GM23338 (cell line): Measurements from ENCODE around the gene DHRS7B. TPM values are rescaled to one million over a fixed set of nuclear protein-coding genes. Genes with fewer than 3 reads are reported as not detected.

ENCODE experiments used
- ATAC-seq: fragments of 200-7000 bp; cut with Tn5 transposase; 3 replicates; pipeline ENCODE4 v1.9.1; 2020
- DNase-seq: peaks from one replicate; pipeline ENCODE4 v3.0.0-alpha.2; 2015; ENCODE audit warnings: low spot score
- H2AFZ ChIP-seq: fragments of 200-600 bp; sonication (generic); 2 replicates; pipeline ENCODE4 v1.8.0; 2016; ENCODE audit warnings: antibody characterized with exemption, mild to moderate bottlenecking, moderate library complexity
- H3F3A ChIP-seq: fragments of 200-600 bp; sonication (generic); replicated peaks from 2 replicates; pipeline ENCODE4 v1.8.0; 2017; ENCODE audit warnings: antibody characterized with exemption, mixed run types, low read depth
- H3K27ac ChIP-seq: fragments of 200-600 bp; sonication (generic); 2 replicates; pipeline ENCODE4 v1.6.1; 2016; ENCODE audit warnings: low read depth
- H3K27me3 ChIP-seq: fragments of 200-600 bp; sonication (generic); 2 replicates; pipeline ENCODE4 v1.8.0; 2016; ENCODE audit warnings: mild to moderate bottlenecking, mixed run types, moderate library complexity; ENCODE audit not compliant: insufficient read depth
- H3K36me3 ChIP-seq: fragments of 200-600 bp; sonication (generic); 2 replicates; pipeline ENCODE4 v1.8.0; 2016; ENCODE audit warnings: mild to moderate bottlenecking; ENCODE audit not compliant: insufficient read depth
- H3K4me1 ChIP-seq: fragments of 200-600 bp; sonication (generic); 2 replicates; pipeline ENCODE4 v1.8.0; 2016; ENCODE audit warnings: mild to moderate bottlenecking, moderate library complexity; ENCODE audit not compliant: insufficient read depth
- H3K4me2 ChIP-seq: fragments of 200-600 bp; sonication (generic); 2 replicates; pipeline ENCODE4 v1.7.1; 2017; ENCODE audit warnings: mixed run types
- H3K4me3 ChIP-seq: fragments of 200-600 bp; sonication (generic); 2 replicates; pipeline ENCODE4 v1.6.1; 2016; ENCODE audit warnings: mixed run types
- H3K79me2 ChIP-seq: fragments of 200-600 bp; sonication (generic); replicated peaks from 2 replicates; pipeline ENCODE4 v1.8.0; 2017; ENCODE audit warnings: mild to moderate bottlenecking; ENCODE audit not compliant: insufficient read depth
- H3K9me2 ChIP-seq: fragments of 200-600 bp; sonication (generic); 2 replicates; pipeline ENCODE4 v1.8.0; 2017; ENCODE audit not compliant: insufficient read depth
- H4K20me1 ChIP-seq: fragments of 200-600 bp; sonication (generic); replicated peaks from 2 replicates; pipeline ENCODE4 v1.8.0; 2017; ENCODE audit warnings: mild to moderate bottlenecking; ENCODE audit not compliant: insufficient read depth
- H3K27ac Mint-ChIP-seq: 2 replicates; pipeline ENCODE4 v1.8.0; 2020; ENCODE audit warnings: inconsistent platforms, mild to moderate bottlenecking, moderate library complexity, mixed read lengths
- H3K27me3 Mint-ChIP-seq: 3 replicates; pipeline ENCODE4 v1.8.0; 2022; ENCODE audit warnings: low read depth, mild to moderate bottlenecking, moderate library complexity, mixed read lengths, inconsistent platforms; ENCODE audit not compliant: insufficient read depth, poor library complexity
- H3K36me3 Mint-ChIP-seq: 3 replicates; pipeline ENCODE4 v1.8.0; 2021; ENCODE audit warnings: low read depth, mild to moderate bottlenecking, inconsistent platforms, moderate library complexity, mixed read lengths
- H3K4me1 Mint-ChIP-seq: 3 replicates; pipeline ENCODE4 v1.8.0; 2020; ENCODE audit warnings: mild to moderate bottlenecking, inconsistent platforms, mixed read lengths
- H3K4me3 Mint-ChIP-seq: 3 replicates; pipeline ENCODE4 v1.8.0; 2021; ENCODE audit warnings: moderate library complexity, mild to moderate bottlenecking, inconsistent platforms, mixed read lengths
- H3K9me3 Mint-ChIP-seq: 3 replicates; pipeline ENCODE4 v1.8.0; 2020; ENCODE audit warnings: moderate library complexity, mild to moderate bottlenecking, inconsistent platforms, mixed read lengths
- CREB1 ChIP-seq: fragments of 250-450 bp; sonication (Bioruptor Pico); IDR thresholded peaks from 2 replicates; pipeline ENCODE4 v1.5.0; 2020; ENCODE audit warnings: low read depth, mild to moderate bottlenecking, moderate library complexity
- NANOG ChIP-seq: IDR thresholded peaks from 2 replicates; pipeline ENCODE4 v1.6.1; 2016; ENCODE audit warnings: antibody characterized with exemption, borderline replicate concordance
- POLR2AphosphoS5 ChIP-seq: IDR thresholded peaks from 2 replicates; pipeline ENCODE4 v1.6.1; 2016; ENCODE audit warnings: antibody characterized with exemption, low read depth
- STAT1 ChIP-seq: IDR thresholded peaks from one replicate; pipeline ENCODE4 v1.6.1; 2016; ENCODE audit warnings: antibody characterized with exemption; ENCODE audit not compliant: unreplicated experiment
- polyA plus RNA-seq: library from polyadenylated mRNA; unstranded; fragments of >200 nt; fragmentation: Nextera tagmentation; extraction: Ambion mirVana; gene quantifications from 2 replicates; pipeline ENCODE4 v1.2.1, GENCODE V29; 2016
- total RNA-seq: library from RNA; depleted of rRNA; stranded (reverse); fragments of >200 nt; shearing (Covaris generic); gene quantifications from 2 replicates; pipeline ENCODE4 v1.2.3, GENCODE V29; 2014
- TF ChIP-seq, protein P1 (sequence below), 2 experiments: fragments of 200-600 bp in 1 of 2; sonication (generic) in 1 of 2; conservative IDR thresholded peaks; 2 replicates each; pipeline versions ENCODE4 v1.5.1 to v1.6.1; 2016 to 2017; ENCODE audit warnings: antibody characterized with exemption in 2 of 2, low read depth in 2 of 2, mild to moderate bottlenecking in 2 of 2, moderate library complexity in 1 of 2
- TF ChIP-seq, protein P2 (sequence below): IDR thresholded peaks from 2 replicates; pipeline ENCODE4 v1.6.1; 2016; ENCODE audit warnings: antibody characterized with exemption
- TF ChIP-seq, protein P3 (sequence below): fragments of 250-450 bp; sonication (Bioruptor Pico); IDR thresholded peaks from 2 replicates; pipeline ENCODE4 v1.5.0; 2020; ENCODE audit warnings: mild to moderate bottlenecking, moderate library complexity

DHRS7B gene
- total and polyA plus RNA-seq, 2 experiments from 2014 or later, result 26.6 to 27.9 TPM

DNA sequence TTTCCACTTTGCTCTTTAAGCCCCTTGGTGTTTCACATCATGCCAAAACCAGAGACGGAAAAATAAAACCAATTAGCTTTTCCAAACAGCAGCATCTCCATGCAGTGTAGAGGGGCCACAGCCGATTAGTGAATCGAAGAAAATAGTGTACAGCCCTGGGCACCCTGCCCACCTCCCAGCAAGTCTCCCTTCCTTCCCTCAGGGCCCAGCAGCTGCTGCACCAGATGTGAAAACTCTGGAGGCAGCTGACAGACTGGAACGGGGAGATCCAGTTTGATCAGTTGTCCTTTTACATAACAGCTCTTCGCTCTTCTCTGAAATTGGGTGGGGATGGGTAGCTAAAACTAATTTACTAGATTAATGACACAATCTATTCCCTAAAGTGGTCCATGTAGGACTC, 67.9 kb downstream of the DHRS7B start:
- H3K4me1 Mint-ChIP-seq, result peaks cover 31% of the 10 kb centered on the region
- peaks cover 21% of the 10 kb centered on the region for H3K4me1 ChIP-seq
- DNase-seq, result no peak
- no peaks in the 10 kb centered on the region for H3K9me3 Mint-ChIP-seq
- H3K4me3 Mint-ChIP-seq, result no peak overlapping the region
- H3F3A ChIP-seq, result peaks cover 9% of the 10 kb centered on the region
- peaks cover 29% of the 10 kb centered on the region for H3K79me2 ChIP-seq
- H3K4me2 ChIP-seq, result no peak overlapping the region
- H3K9me2 ChIP-seq, result no peaks in the 10 kb centered on the region
- H3K36me3 ChIP-seq, result peaks cover 12% of the 10 kb centered on the region
- ATAC-seq, result no peak
- peaks cover 59% of the 10 kb centered on the region for H3K36me3 Mint-ChIP-seq
- no peak overlapping the region for H3K27ac Mint-ChIP-seq
- H2AFZ ChIP-seq, result no peak overlapping the region
- no peaks in the 10 kb centered on the region for H3K27me3 ChIP-seq
- no peak overlapping the region for H3K4me3 ChIP-seq
- TF ChIP-seq CREB1 (CRISPR knock-in tag) (no peak), POLR2AphosphoS5 (no peak), NANOG (no peak), STAT1 (no peak)
- TF ChIP-seq, protein P1, sequence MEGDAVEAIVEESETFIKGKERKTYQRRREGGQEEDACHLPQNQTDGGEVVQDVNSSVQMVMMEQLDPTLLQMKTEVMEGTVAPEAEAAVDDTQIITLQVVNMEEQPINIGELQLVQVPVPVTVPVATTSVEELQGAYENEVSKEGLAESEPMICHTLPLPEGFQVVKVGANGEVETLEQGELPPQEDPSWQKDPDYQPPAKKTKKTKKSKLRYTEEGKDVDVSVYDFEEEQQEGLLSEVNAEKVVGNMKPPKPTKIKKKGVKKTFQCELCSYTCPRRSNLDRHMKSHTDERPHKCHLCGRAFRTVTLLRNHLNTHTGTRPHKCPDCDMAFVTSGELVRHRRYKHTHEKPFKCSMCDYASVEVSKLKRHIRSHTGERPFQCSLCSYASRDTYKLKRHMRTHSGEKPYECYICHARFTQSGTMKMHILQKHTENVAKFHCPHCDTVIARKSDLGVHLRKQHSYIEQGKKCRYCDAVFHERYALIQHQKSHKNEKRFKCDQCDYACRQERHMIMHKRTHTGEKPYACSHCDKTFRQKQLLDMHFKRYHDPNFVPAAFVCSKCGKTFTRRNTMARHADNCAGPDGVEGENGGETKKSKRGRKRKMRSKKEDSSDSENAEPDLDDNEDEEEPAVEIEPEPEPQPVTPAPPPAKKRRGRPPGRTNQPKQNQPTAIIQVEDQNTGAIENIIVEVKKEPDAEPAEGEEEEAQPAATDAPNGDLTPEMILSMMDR (conservative IDR thresholded peaks at IDR 0.05; ENCODE audit: low read depth in 2 of 2), result no peak
- TF ChIP-seq, protein P2, sequence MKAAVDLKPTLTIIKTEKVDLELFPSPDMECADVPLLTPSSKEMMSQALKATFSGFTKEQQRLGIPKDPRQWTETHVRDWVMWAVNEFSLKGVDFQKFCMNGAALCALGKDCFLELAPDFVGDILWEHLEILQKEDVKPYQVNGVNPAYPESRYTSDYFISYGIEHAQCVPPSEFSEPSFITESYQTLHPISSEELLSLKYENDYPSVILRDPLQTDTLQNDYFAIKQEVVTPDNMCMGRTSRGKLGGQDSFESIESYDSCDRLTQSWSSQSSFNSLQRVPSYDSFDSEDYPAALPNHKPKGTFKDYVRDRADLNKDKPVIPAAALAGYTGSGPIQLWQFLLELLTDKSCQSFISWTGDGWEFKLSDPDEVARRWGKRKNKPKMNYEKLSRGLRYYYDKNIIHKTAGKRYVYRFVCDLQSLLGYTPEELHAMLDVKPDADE, result no peak
- TF ChIP-seq, protein P3, sequence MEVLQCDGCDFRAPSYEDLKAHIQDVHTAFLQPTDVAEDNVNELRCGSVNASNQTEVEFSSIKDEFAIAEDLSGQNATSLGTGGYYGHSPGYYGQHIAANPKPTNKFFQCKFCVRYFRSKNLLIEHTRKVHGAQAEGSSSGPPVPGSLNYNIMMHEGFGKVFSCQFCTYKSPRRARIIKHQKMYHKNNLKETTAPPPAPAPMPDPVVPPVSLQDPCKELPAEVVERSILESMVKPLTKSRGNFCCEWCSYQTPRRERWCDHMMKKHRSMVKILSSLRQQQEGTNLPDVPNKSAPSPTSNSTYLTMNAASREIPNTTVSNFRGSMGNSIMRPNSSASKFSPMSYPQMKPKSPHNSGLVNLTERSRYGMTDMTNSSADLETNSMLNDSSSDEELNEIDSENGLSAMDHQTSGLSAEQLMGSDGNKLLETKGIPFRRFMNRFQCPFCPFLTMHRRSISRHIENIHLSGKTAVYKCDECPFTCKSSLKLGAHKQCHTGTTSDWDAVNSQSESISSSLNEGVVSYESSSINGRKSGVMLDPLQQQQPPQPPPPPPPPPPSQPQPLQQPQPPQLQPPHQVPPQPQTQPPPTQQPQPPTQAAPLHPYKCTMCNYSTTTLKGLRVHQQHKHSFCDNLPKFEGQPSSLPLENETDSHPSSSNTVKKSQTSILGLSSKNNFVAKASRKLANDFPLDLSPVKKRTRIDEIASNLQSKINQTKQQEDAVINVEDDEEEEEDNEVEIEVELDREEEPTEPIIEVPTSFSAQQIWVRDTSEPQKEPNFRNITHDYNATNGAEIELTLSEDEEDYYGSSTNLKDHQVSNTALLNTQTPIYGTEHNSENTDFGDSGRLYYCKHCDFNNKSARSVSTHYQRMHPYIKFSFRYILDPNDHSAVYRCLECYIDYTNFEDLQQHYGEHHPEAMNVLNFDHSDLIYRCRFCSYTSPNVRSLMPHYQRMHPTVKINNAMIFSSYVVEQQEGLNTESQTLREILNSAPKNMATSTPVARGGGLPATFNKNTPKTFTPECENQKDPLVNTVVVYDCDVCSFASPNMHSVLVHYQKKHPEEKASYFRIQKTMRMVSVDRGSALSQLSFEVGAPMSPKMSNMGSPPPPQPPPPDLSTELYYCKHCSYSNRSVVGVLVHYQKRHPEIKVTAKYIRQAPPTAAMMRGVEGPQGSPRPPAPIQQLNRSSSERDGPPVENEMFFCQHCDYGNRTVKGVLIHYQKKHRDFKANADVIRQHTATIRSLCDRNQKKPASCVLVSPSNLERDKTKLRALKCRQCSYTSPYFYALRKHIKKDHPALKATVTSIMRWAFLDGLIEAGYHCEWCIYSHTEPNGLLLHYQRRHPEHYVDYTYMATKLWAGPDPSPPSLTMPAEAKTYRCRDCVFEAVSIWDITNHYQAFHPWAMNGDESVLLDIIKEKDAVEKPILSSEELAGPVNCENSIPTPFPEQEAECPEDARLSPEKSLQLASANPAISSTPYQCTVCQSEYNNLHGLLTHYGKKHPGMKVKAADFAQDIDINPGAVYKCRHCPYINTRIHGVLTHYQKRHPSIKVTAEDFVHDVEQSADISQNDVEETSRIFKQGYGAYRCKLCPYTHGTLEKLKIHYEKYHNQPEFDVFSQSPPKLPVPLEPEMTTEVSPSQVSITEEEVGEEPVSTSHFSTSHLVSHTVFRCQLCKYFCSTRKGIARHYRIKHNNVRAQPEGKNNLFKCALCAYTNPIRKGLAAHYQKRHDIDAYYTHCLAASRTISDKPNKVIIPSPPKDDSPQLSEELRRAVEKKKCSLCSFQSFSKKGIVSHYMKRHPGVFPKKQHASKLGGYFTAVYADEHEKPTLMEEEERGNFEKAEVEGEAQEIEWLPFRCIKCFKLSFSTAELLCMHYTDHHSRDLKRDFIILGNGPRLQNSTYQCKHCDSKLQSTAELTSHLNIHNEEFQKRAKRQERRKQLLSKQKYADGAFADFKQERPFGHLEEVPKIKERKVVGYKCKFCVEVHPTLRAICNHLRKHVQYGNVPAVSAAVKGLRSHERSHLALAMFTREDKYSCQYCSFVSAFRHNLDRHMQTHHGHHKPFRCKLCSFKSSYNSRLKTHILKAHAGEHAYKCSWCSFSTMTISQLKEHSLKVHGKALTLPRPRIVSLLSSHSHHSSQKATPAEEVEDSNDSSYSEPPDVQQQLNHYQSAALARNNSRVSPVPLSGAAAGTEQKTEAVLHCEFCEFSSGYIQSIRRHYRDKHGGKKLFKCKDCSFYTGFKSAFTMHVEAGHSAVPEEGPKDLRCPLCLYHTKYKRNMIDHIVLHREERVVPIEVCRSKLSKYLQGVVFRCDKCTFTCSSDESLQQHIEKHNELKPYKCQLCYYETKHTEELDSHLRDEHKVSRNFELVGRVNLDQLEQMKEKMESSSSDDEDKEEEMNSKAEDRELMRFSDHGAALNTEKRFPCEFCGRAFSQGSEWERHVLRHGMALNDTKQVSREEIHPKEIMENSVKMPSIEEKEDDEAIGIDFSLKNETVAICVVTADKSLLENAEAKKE, result no peak
- H3K27ac ChIP-seq, result peak overlapping the region; percentile 77
- H3K27me3 Mint-ChIP-seq, result peaks cover 8% of the 10 kb centered on the region
- H4K20me1 ChIP-seq, result peaks cover 18% of the 10 kb centered on the region
